ENCODE results near the gene SMIM5.

The SMIM5 gene

GRCh38 chr17:75640556-75641119 lies 7.4 kb downstream of the SMIM5 start:
- no peak overlapping the region for H2AFZ ChIP-seq (ENCODE audit: insufficient read depth, low read length, poor library complexity)
- WGBS (ENCODE audit: extremely low coverage, insufficient coverage, insufficient read length) = no CpG with 5 or more reads among the region's 13 CpGs
- no peak overlapping the region for H2BK5ac ChIP-seq (ENCODE audit: low read depth, low read length, poor library complexity)

GRCh38 chr17:75641343-75641742 lies 8.1 kb downstream of the SMIM5 start:
- Histone ChIP-seq H2AK5ac (ENCODE audit: low read length) (no peak overlapping the region), H2BK5ac (ENCODE audit: low read depth, low read length, poor library complexity) (no peak overlapping the region), H3K14ac (ENCODE audit: low read length) (no peak overlapping the region), H3K36me3 (ENCODE audit: control insufficient read depth in 1 of 2, insufficient read depth in 2 of 2, low read length in 2 of 2) (peaks cover 0 to 4% of the 10 kb centered on the region in 2 experiments), H2BK120ac (ENCODE audit: insufficient read depth, low read length, poor library complexity) (no peak overlapping the region), H3K27me3 (ENCODE audit: insufficient read depth, low read length) (no peaks in the 10 kb centered on the region), H3K9ac (ENCODE audit: low read length) (no peak overlapping the region), H3K23ac (ENCODE audit: low read length) (no peak overlapping the region), H4K8ac (ENCODE audit: low read depth, low read length) (no peak overlapping the region), H3K4ac (ENCODE audit: low read depth, low read length) (no peak overlapping the region), H3K4me3 (ENCODE audit: low read depth, low read length) (no peak overlapping the region), H3K4me1 (ENCODE audit: control insufficient read depth in 1 of 2, insufficient read depth in 2 of 2, low read length in 2 of 2) (peaks cover 42 to 46% of the 10 kb centered on the region in 2 experiments), H3K18ac (ENCODE audit: low read length) (peak overlapping the region; percentile 36), H2BK12ac (ENCODE audit: low read length) (peak overlapping the region; percentile 32), H3K9me3 (ENCODE audit: insufficient read depth, low read depth, low read length) (no peaks in the 10 kb centered on the region), H4K12ac (ENCODE audit: low read depth, low read length) (no peak overlapping the region), H4K91ac (ENCODE audit: low read depth, low read length) (peak overlapping the region; percentile 11), H3K79me2 (ENCODE audit: control insufficient read depth, insufficient read depth, low read length, poor library complexity) (peaks cover 2% of the 10 kb centered on the region), H2AFZ (ENCODE audit: insufficient read depth, low read length, poor library complexity) (no peak overlapping the region), H3K79me1 (ENCODE audit: low read length) (peaks cover 30% of the 10 kb centered on the region), H3K4me2 (ENCODE audit: low read length) (no peak overlapping the region), H3K27ac (ENCODE audit: low read depth, low read length) (no peak overlapping the region)
- no peak for DNase-seq
- WGBS (ENCODE audit: extremely low coverage, insufficient coverage, insufficient read length) = no CpG with 5 or more reads among the region's 9 CpGs

More at GRCh38 chr17:75640556-75641119, 7.4 kb downstream of the SMIM5 start:
- Histone ChIP-seq H3K4me3 (ENCODE audit: low read depth, low read length) (no peak overlapping the region), H4K91ac (ENCODE audit: low read depth, low read length) (peak overlapping the region; percentile 40), H3K4ac (ENCODE audit: low read depth, low read length) (no peak overlapping the region), H3K4me2 (ENCODE audit: low read length) (no peak overlapping the region), H3K9ac (ENCODE audit: low read length) (no peak overlapping the region), H4K12ac (ENCODE audit: low read depth, low read length) (no peak overlapping the region), H2BK120ac (ENCODE audit: insufficient read depth, low read length, poor library complexity) (no peak overlapping the region), H3K23ac (ENCODE audit: low read length) (no peak overlapping the region), H3K79me1 (ENCODE audit: low read length) (peaks cover 24% of the 10 kb centered on the region), H2BK12ac (ENCODE audit: low read length) (no peak overlapping the region), H4K8ac (ENCODE audit: low read depth, low read length) (no peak overlapping the region), H2AK5ac (ENCODE audit: low read length) (peak overlapping the region; percentile 16), H3K14ac (ENCODE audit: low read length) (no peak overlapping the region), H3K9me3 (ENCODE audit: insufficient read depth, low read depth, low read length) (peaks cover 1% of the 10 kb centered on the region), H3K36me3 (ENCODE audit: control insufficient read depth in 1 of 2, insufficient read depth in 2 of 2, low read length in 2 of 2) (peaks cover 0 to 4% of the 10 kb centered on the region in 2 experiments), H3K27ac (ENCODE audit: low read depth, low read length) (no peak overlapping the region), H3K18ac (ENCODE audit: low read length) (no peak overlapping the region), H3K4me1 (ENCODE audit: control insufficient read depth in 1 of 2, insufficient read depth in 2 of 2, low read length in 2 of 2) (peaks cover 35 to 39% of the 10 kb centered on the region in 2 experiments), H3K27me3 (ENCODE audit: insufficient read depth, low read length) (no peaks in the 10 kb centered on the region), H3K79me2 (ENCODE audit: control insufficient read depth, insufficient read depth, low read length, poor library complexity) (no peaks in the 10 kb centered on the region)
- DNase-seq = peak in 1 of 2 donors; percentile 23

DNA sequence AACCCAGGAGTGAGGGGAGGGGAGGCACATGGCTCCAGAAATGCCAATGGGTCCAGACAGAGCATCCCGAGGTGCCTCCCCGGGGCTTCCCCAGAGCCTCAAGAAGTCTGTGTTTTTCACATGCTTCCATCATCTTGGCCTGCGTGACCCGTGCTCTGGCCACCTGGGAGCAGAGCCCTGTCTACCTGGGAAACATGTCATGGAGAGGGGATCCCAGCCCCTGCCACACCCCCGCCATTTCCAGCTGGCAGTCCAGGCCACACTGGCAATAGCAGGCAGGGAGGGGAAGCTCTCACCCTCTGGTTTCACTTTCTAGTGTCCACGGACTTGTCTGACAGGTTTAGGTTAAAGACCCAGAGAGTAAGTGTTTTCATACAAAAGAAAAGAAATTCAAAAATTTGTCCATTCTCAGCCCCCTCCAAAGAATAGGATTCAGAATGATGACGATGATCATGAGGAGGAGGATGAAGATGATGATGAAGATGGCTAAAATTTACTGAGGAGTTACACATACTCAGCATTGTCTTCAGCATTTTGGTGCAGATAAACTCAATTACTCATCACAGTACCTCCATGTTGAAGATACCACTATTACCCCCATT lies 9.0 kb downstream of the SMIM5 start:
- Histone ChIP-seq H3K4me3 (ENCODE audit: low read depth, low read length) (no peak overlapping the region), H2BK12ac (ENCODE audit: low read length) (peak overlapping the region; percentile 69), H3K4ac (ENCODE audit: low read depth, low read length) (peak overlapping the region; percentile 12), H3K27me3 (ENCODE audit: insufficient read depth, low read length) (no peaks in the 10 kb centered on the region), H3K9me3 (ENCODE audit: insufficient read depth, low read depth, low read length) (no peaks in the 10 kb centered on the region), H3K14ac (ENCODE audit: low read length) (peak overlapping the region; percentile 12), H3K79me1 (ENCODE audit: low read length) (peaks cover 34% of the 10 kb centered on the region), H4K91ac (ENCODE audit: low read depth, low read length) (peak overlapping the region; percentile 41), H3K4me1 (ENCODE audit: control insufficient read depth in 1 of 2, insufficient read depth in 2 of 2, low read length in 2 of 2) (peaks cover 50 to 54% of the 10 kb centered on the region in 2 experiments), H3K79me2 (ENCODE audit: control insufficient read depth, insufficient read depth, low read length, poor library complexity) (peaks cover 2% of the 10 kb centered on the region), H3K18ac (ENCODE audit: low read length) (peak overlapping the region; percentile 30), H4K8ac (ENCODE audit: low read depth, low read length) (peak overlapping the region; percentile 44), H4K12ac (ENCODE audit: low read depth, low read length) (no peak overlapping the region), H3K4me2 (ENCODE audit: low read length) (no peak overlapping the region), H2BK120ac (ENCODE audit: insufficient read depth, low read length, poor library complexity) (no peak overlapping the region), H2AFZ (ENCODE audit: insufficient read depth, low read length, poor library complexity) (no peak overlapping the region), H3K9ac (ENCODE audit: low read length) (no peak overlapping the region), H2AK5ac (ENCODE audit: low read length) (no peak overlapping the region), H3K36me3 (ENCODE audit: control insufficient read depth in 1 of 2, insufficient read depth in 2 of 2, low read length in 2 of 2) (peaks cover 0 to 4% of the 10 kb centered on the region in 2 experiments), H2BK5ac (ENCODE audit: low read depth, low read length, poor library complexity) (peak overlapping the region; percentile 26), H3K27ac (ENCODE audit: low read depth, low read length) (no peak overlapping the region), H3K23ac (ENCODE audit: low read length) (no peak overlapping the region)
- WGBS (ENCODE audit: extremely low coverage, insufficient coverage, insufficient read length) = no CpG with 5 or more reads among the region's 7 CpGs
- peak; percentile 58 to 79 for DNase-seq

- no peaks in the 10 kb centered on the region for H3K9me3 ChIP-seq (ENCODE audit: insufficient read depth, low read depth, low read length)
- no peak overlapping the region for H3K23ac ChIP-seq (ENCODE audit: low read length)
- no peak overlapping the region for H4K12ac ChIP-seq (ENCODE audit: low read depth, low read length)
- peak overlapping the region; percentile 41 for H4K91ac ChIP-seq (ENCODE audit: low read depth, low read length)
- peak overlapping the region; percentile 5 for H3K18ac ChIP-seq (ENCODE audit: low read length)
- peak overlapping the region; percentile 34 for H3K14ac ChIP-seq (ENCODE audit: low read length)
- no peak overlapping the region for H3K4me3 ChIP-seq (ENCODE audit: low read depth, low read length)
- peak overlapping the region; percentile 10 for H2BK5ac ChIP-seq (ENCODE audit: low read depth, low read length, poor library complexity)
- peaks cover 2% of the 10 kb centered on the region for H3K79me2 ChIP-seq (ENCODE audit: control insufficient read depth, insufficient read depth, low read length, poor library complexity)
- no peak overlapping the region for H2AFZ ChIP-seq (ENCODE audit: insufficient read depth, low read length, poor library complexity)
- peak overlapping the region; percentile 69 for H2BK12ac ChIP-seq (ENCODE audit: low read length)
- H2BK120ac ChIP-seq (ENCODE audit: insufficient read depth, low read length, poor library complexity) = peak overlapping the region; percentile 39
- H2AK5ac ChIP-seq (ENCODE audit: low read length) = peak overlapping the region; percentile 45
- H3K4me2 ChIP-seq (ENCODE audit: low read length) = peak overlapping the region; percentile 12
- WGBS (ENCODE audit: extremely low coverage, insufficient coverage, insufficient read length) = no CpG with 5 or more reads among the region's 17 CpGs
- no peaks in the 10 kb centered on the region for H3K27me3 ChIP-seq (ENCODE audit: insufficient read depth, low read length)
- peaks cover 34% of the 10 kb centered on the region for H3K79me1 ChIP-seq (ENCODE audit: low read length)
- no peak overlapping the region for H3K9ac ChIP-seq (ENCODE audit: low read length)
- DNase-seq = peak; percentile 50 to 59
- peak overlapping the region; percentile 44 for H4K8ac ChIP-seq (ENCODE audit: low read depth, low read length)
- peaks cover 50 to 54% of the 10 kb centered on the region in 2 experiments for H3K4me1 ChIP-seq (ENCODE audit: control insufficient read depth in 1 of 2, insufficient read depth in 2 of 2, low read length in 2 of 2)
- peak overlapping the region; percentile 18 for H3K27ac ChIP-seq (ENCODE audit: low read depth, low read length)
- no peak overlapping the region for H3K4ac ChIP-seq (ENCODE audit: low read depth, low read length)
- H3K36me3 ChIP-seq (ENCODE audit: control insufficient read depth in 1 of 2, insufficient read depth in 2 of 2, low read length in 2 of 2) = peaks cover 2 to 4% of the 10 kb centered on the region in 2 experiments
Observed at GRCh38 chr17:75642784-75643642, 9.8 kb downstream of the SMIM5 start.

Measured in trophoblast cell (in vitro differentiated cells and primary cell).